Anterior cingulate cortex (tissue), 58 donors: Measurements from ENCODE around the gene STK39.

ENCODE experiments used
- DNase-seq, 58 donors: peaks; one replicate each; lab custom pipeline; 2025; lab: John Stamatoyannopoulos, UW

STK39 gene

GRCh38 chr2:167943368-167943767, 304.0 kb downstream of the STK39 start:
- no peak for DNase-seq

GRCh38 chr2:167942366-167943081, 304.9 kb downstream of the STK39 start:
- no peak for DNase-seq

- no peak for DNase-seq
These were observed 305.8 kb downstream of the STK39 start for GRCh38 chr2:167941604-167942003.

- DNase-seq: no peak
These were observed 306.5 kb downstream of the STK39 start for GRCh38 chr2:167940734-167941507.

- DNase-seq: no peak
These were observed 307.1 kb downstream of the STK39 start for GRCh38 chr2:167940346-167940725.

- DNase-seq: no peak
These were observed 307.7 kb downstream of the STK39 start for GRCh38 chr2:167939514-167940345.

GRCh38 chr2:167937403-167937802, 310.0 kb downstream of the STK39 start:
- no peak for DNase-seq

GRCh38 chr2:167935803-167936110, 311.6 kb downstream of the STK39 start:
- no peak for DNase-seq

GRCh38 chr2:167933097-167933814, 314.1 kb downstream of the STK39 start:
- DNase-seq: no peak

GRCh38 chr2:167932123-167932693, 315.2 kb downstream of the STK39 start:
- no peak for DNase-seq

- DNase-seq: no peak
These were observed 317.9 kb downstream of the STK39 start for GRCh38 chr2:167929484-167929883.

GRCh38 chr2:167928434-167928833, 319.0 kb downstream of the STK39 start:
- DNase-seq: no peak

GRCh38 chr2:167925758-167926157, 321.6 kb downstream of the STK39 start:
- DNase-seq: peak in 1 of 58 donors; percentile 1

GRCh38 chr2:167924556-167924955, 322.8 kb downstream of the STK39 start:
- no peak for DNase-seq

- no peak for DNase-seq
These were observed 330.6 kb downstream of the STK39 start for GRCh38 chr2:167916756-167917155.

GRCh38 chr2:167914969-167915368, 332.4 kb downstream of the STK39 start:
- no peak for DNase-seq

- no peak for DNase-seq
These were observed 338.6 kb downstream of the STK39 start for GRCh38 chr2:167908786-167909185.

- DNase-seq: no peak
These were observed 341.7 kb downstream of the STK39 start for GRCh38 chr2:167905668-167906067.
